Hindlimb muscle (tissue), 1 donor: ENCODE results near the gene KIF3C. TPM values are rescaled to one million over a fixed set of nuclear protein-coding genes. Genes with fewer than 3 reads are reported as not detected.

ENCODE experiments used
- polyA plus RNA-seq: library from polyadenylated mRNA; unstranded; fragments of 120-200 nt; gene quantifications from one replicate; pipeline ENCODE4 v1.2.1, GENCODE V29; 2013; ENCODE audit not compliant: insufficient read length

KIF3C gene
- polyA plus RNA-seq, 1 donor: 9.5 TPM

Other genes with a start within 250 kb of the KIF3C start
- gene ASXL2, start 104.0 kb downstream of the KIF3C start, polyA plus RNA-seq: 11.4 TPM
- 95.1 TPM for gene RAB10, start 51.6 kb upstream of the KIF3C start, polyA plus RNA-seq
- 5.2 TPM for gene GAREM2, start 190.6 kb upstream of the KIF3C start, polyA plus RNA-seq